Pancreas (tissue), 10 donors: Measurements from ENCODE around the gene ERCC1. TPM values are rescaled to one million over a fixed set of nuclear protein-coding genes. Genes with fewer than 3 reads are reported as not detected.

Experiments
- ATAC-seq, 4 donors: fragments of 200-7000 bp; cut with Tn5 transposase; one replicate each; pipeline versions ENCODE4 v1.8.0 to v1.9.1; 2020; ENCODE audit warnings: mild to moderate bottlenecking in 4 of 4, moderate library complexity in 4 of 4
- DNase-seq, 6 donors: peaks; one replicate each; pipeline ENCODE4 v3.0.0-alpha.2; 2020
- FAIRE-seq: peaks from 2 replicates; lab custom pipeline; 2012; peaks lifted over from hg19 to GRCh38; lab: Jason Lieb, UNC
- H3K27ac ChIP-seq, 4 donors: fragments of 200-600 bp; sonication (generic); 1 replicate in 3 of 4; 2 replicates in 1 of 4; pipeline versions ENCODE4 v1.5.0 to v1.8.0; 2020
- H3K27me3 ChIP-seq, 4 donors: fragments of 200-600 bp; one replicate each; pipeline ENCODE4 v1.8.0; 2021
- H3K36me3 ChIP-seq, 3 donors: fragments of 200-600 bp; sonication (generic) in 1 of 3; one replicate each; pipeline versions ENCODE4 v1.5.0 to v1.8.0; 2020 to 2021
- H3K4me1 ChIP-seq, 3 donors: fragments of 200-600 bp; one replicate each; pipeline ENCODE4 v1.8.0; 2021
- H3K4me3 ChIP-seq, 4 donors: fragments of 200-600 bp; sonication (generic) in 2 of 4; one replicate each; pipeline versions ENCODE4 v1.5.0 to v1.8.0; 2020 to 2021
- H3K9me3 ChIP-seq, 4 donors: fragments of 200-600 bp; one replicate each; pipeline ENCODE4 v1.8.0; 2021
- CTCF ChIP-seq, 4 donors: fragments of 200-600 bp; sonication (generic) in 3 of 4; IDR thresholded peaks; one replicate each; pipeline versions ENCODE4 v1.5.0 to v1.8.0; 2021; ENCODE audit warnings: antibody characterized with exemption in 4 of 4
- whole genome bisulfite sequencing, 2 donors: extraction: QIAGEN DNeasy Blood & Tissue Kit; methylation state at CpG; one replicate each; pipeline ENCODE4 v1.1.7; 2013; 5-methylcytosine and 5-hydroxymethylcytosine counted together
- intact Hi-C, 3 donors: fragments of 100-400 bp; cut with DNase I; formaldehyde crosslinking; loops; one replicate each; pipeline versions ENCODE4 v1.11.1 to v1.14.2; 2022
- polyA plus RNA-seq, 2 donors: library from polyadenylated mRNA; stranded (reverse); fragments of 200-250 nt; gene quantifications; one replicate each; pipeline ENCODE4 v1.2.3, GENCODE V29; 2013
- total RNA-seq, 6 donors: library from RNA; stranded (reverse); fragmentation: NEBNext Ultra II Directional in 4 of 6; extraction: Animal tissue kit (Norgen Biotek cat#: 25700) in 4 of 6; gene quantifications; one replicate each; pipeline versions ENCODE4 v1.2.1 to v1.2.4, GENCODE V29; 2021 to 2023
- donor health status: healthy with polysubstance abuse.
- donor health status: DM: no; HTN: no; CAD: no; lungs with moderate emphysema.
- donor health status: DM: no; HTN: no; CAD: no.
- donor health status: control.
- donor health status: control.
- donor health status: Bipolar disorder and iron deficiency.
- donor health status: DM: yes; HTN: yes; CAD: no.
- donor health status: DM: no; HTN: no; CAD: no.
- donor health status: DM: no; HTN: no; CAD: no.
- donor health status: DM: yes; HTN: yes; CAD: no.

Gene ERCC1
- total and polyA plus RNA-seq, 8 donors, result 28.9 to 42.3 (median 33.1) TPM

GRCh38 chr19:45391871-45392665, 31.6 kb downstream of the ERCC1 start:
- Histone ChIP-seq H3K36me3 (peaks cover 0 to 7% (median 0%) of the 10 kb centered on the region in 3 donors), H3K4me3 (no peak overlapping the region), H3K27me3 (no peaks in the 10 kb centered on the region), H3K4me1 (no peaks in the 10 kb centered on the region), H3K27ac (no peak overlapping the region), H3K9me3 (no peaks in the 10 kb centered on the region)
- ATAC-seq, result no peak
- no peak for TF ChIP-seq CTCF (IDR thresholded peaks at IDR 0.05)
- DNase-seq, result peak in 1 of 6 donors; percentile 55
- no peak for FAIRE-seq
- intact Hi-C loops, result no loop called here
- 93% methylated on average over 21 of the region's 21 CpGs for WGBS, 2 donors

- H3K9me3 ChIP-seq, result no peaks in the 10 kb centered on the region
- whole genome bisulfite sequencing, 2 donors, result 70 to 81% methylated on average over 3 of the region's 3 CpGs
- peak in 2 of 4 donors; percentile 32 to 48 for ATAC-seq
These were observed 32.4 kb downstream of the ERCC1 start for GRCh38 chr19:45391346-45391745.

GRCh38 chr19:45385392-45386221, 38.1 kb downstream of the ERCC1 start:
- TF ChIP-seq CTCF (IDR thresholded peaks at IDR 0.05), result no peak
- H3K27ac ChIP-seq, result no peak overlapping the region
- intact Hi-C loops, result no loop called here
- 20 to 21% methylated on average over 75 of the region's 75 CpGs for WGBS, 2 donors
- H3K36me3 ChIP-seq, result no peaks in the 10 kb centered on the region
- no peak for FAIRE-seq
- peak; percentile 23 to 52 (median 41) for ATAC-seq
- H3K27me3 ChIP-seq, result no peaks in the 10 kb centered on the region
- H3K4me1 ChIP-seq, result no peaks in the 10 kb centered on the region
- no peaks in the 10 kb centered on the region for H3K9me3 ChIP-seq
- peak in 1 of 6 donors; percentile 67 for DNase-seq
- no peak overlapping the region for H3K4me3 ChIP-seq

More at GRCh38 chr19:45391346-45391745, 32.4 kb downstream of the ERCC1 start:
- intact Hi-C loops, result no loop called here
- TF ChIP-seq CTCF (IDR thresholded peaks at IDR 0.05), result no peak
- H3K4me3 ChIP-seq, result no peak overlapping the region
- FAIRE-seq (no peak), DNase-seq (peak in 1 of 6 donors; percentile 16)
- no peak overlapping the region for H3K27ac ChIP-seq
- H3K27me3 ChIP-seq, result no peaks in the 10 kb centered on the region
- peaks cover 0 to 5% (median 0%) of the 10 kb centered on the region in 3 donors for H3K36me3 ChIP-seq
- H3K4me1 ChIP-seq, result no peaks in the 10 kb centered on the region

GRCh38 chr19:45382426-45382825, 41.3 kb downstream of the ERCC1 start:
- FAIRE-seq (no peak), DNase-seq (peak in 1 of 6 donors; percentile 57), ATAC-seq (no peak)
- no peaks in the 10 kb centered on the region for H3K4me1 ChIP-seq
- no peaks in the 10 kb centered on the region for H3K27me3 ChIP-seq
- H3K27ac ChIP-seq, result no peak overlapping the region
- H3K9me3 ChIP-seq, result no peaks in the 10 kb centered on the region
- no peak overlapping the region for H3K4me3 ChIP-seq
- WGBS, 2 donors, result 93 to 95% methylated on average over 29 of the region's 29 CpGs
- intact Hi-C loops, result no loop called here
- no peaks in the 10 kb centered on the region for H3K36me3 ChIP-seq
- no peak for TF ChIP-seq CTCF (IDR thresholded peaks at IDR 0.05)
